K562 (cell line): ENCODE measurements around the gene MTA2. TPM values are rescaled to one million over a fixed set of nuclear protein-coding genes. Genes with fewer than 3 reads are reported as not detected.

Source experiments
- ATAC-seq: fragments of 200-7000 bp; cut with Tn5 transposase; 3 replicates; pipeline ENCODE4 v1.9.1; 2020; ENCODE audit warnings: moderate library complexity
- BruUV-seq: library from RNA; stranded (reverse); fragments of 400-500 nt; replicated peaks from 2 replicates; lab custom pipeline; 2021; lab: Mats Ljungman, UMichigan
- CTCF ChIA-PET: fragments of 300-600 bp; formaldehyde crosslinking; extraction: SDS; loops from one replicate; lab custom pipeline; 2021; ENCODE audit warnings: low intra/inter-chr PET ratio; lab: Yijun Ruan, JAX
- POLR2A ChIA-PET: fragments of 300-600, 350-650 bp; sonication (Branson Sonifier 250); formaldehyde crosslinking; extraction: SDS; loops from one replicate; lab custom pipeline; 2021; ENCODE audit warnings: antibody characterized with exemption, inconsistent platforms; lab: Yijun Ruan, JAX
- DNase-seq, 4 experiments: peaks; one replicate each; pipeline versions ENCODE4 v3.0.0 to v3.0.0-alpha.2; 2011 to 2018; ENCODE audit warnings: low spot score in 3 of 4, mixed read lengths in 3 of 4; ENCODE audit errors: extremely low read depth in 1 of 4
- FAIRE-seq: peaks from 2 replicates; lab custom pipeline; 2011; peaks lifted over from hg19 to GRCh38; lab: Jason Lieb, UNC
- H2AFZ ChIP-seq: 2 replicates; pipeline ENCODE4 v1.6.0; 2011; ENCODE audit warnings: low read depth, low read length, control low read depth, inconsistent platforms
- H3K27ac ChIP-seq: fragments of 200-600 bp; 3 replicates; pipeline ENCODE4 v1.8.0; 2011; ENCODE audit warnings: low read depth, mild to moderate bottlenecking, control low read depth, inconsistent platforms, low read length, moderate library complexity, mixed read lengths; ENCODE audit errors: extremely low read depth
- H3K27me3 ChIP-seq, 2 experiments: fragments of 300-600 bp in 1 of 2; 2 replicates in 1 of 2; 3 replicates in 1 of 2; pipeline versions ENCODE4 v1.6.0 to v1.8.0; 2011; ENCODE audit warnings: inconsistent platforms in 2 of 2, low read length in 2 of 2, mild to moderate bottlenecking in 1 of 2, mixed read lengths in 1 of 2, moderate library complexity in 1 of 2; ENCODE audit not compliant: control insufficient read depth in 2 of 2, insufficient read depth in 2 of 2
- H3K36me3 ChIP-seq: fragments of 300-600 bp; 3 replicates; pipeline ENCODE4 v1.8.0; 2011; ENCODE audit warnings: mild to moderate bottlenecking, low read length, inconsistent platforms; ENCODE audit not compliant: control insufficient read depth, insufficient read depth
- H3K4me1 ChIP-seq, 2 experiments: fragments of 200-600 bp in 1 of 2; replicated peaks in 1 of 2; 2 replicates in 1 of 2; 3 replicates in 1 of 2; pipeline versions ENCODE4 v1.5.1 to v1.8.0; 2011; ENCODE audit warnings: inconsistent platforms in 2 of 2, low read length in 2 of 2, mild to moderate bottlenecking in 1 of 2, mixed read lengths in 1 of 2, moderate library complexity in 1 of 2; ENCODE audit not compliant: control insufficient read depth in 2 of 2, insufficient read depth in 2 of 2
- H3K4me2 ChIP-seq: 2 replicates; pipeline ENCODE4 v1.6.1; 2011; ENCODE audit warnings: low read length, control low read depth, inconsistent platforms, mixed read lengths; ENCODE audit not compliant: insufficient read depth
- H3K4me3 ChIP-seq: fragments of 200-600 bp; sonication (generic), shearing (Covaris generic); 2 replicates; pipeline ENCODE4 v1.5.1; 2016; ENCODE audit warnings: control low read depth, inconsistent platforms
- H3K79me2 ChIP-seq: fragments of 200-600 bp; 3 replicates; pipeline ENCODE4 v1.8.0; 2011; ENCODE audit warnings: low read length, inconsistent platforms; ENCODE audit not compliant: control insufficient read depth, insufficient read depth
- H3K9ac ChIP-seq, 2 experiments: 2 replicates each; pipeline versions ENCODE4 v1.6.0 to v1.6.1; 2011; ENCODE audit warnings: low read depth in 2 of 2, low read length in 2 of 2, control low read depth in 1 of 2, inconsistent platforms in 1 of 2, mild to moderate bottlenecking in 1 of 2, mixed read lengths in 1 of 2; ENCODE audit not compliant: insufficient read depth in 1 of 2
- H3K9me1 ChIP-seq: one replicate; pipeline ENCODE4 v1.6.0; 2011; ENCODE audit warnings: inconsistent platforms, mild to moderate bottlenecking, low read length, moderate library complexity; ENCODE audit not compliant: control insufficient read depth, insufficient read depth
- H3K9me3 ChIP-seq: replicated peaks from 2 replicates; pipeline ENCODE4 v1.5.1; 2011; ENCODE audit warnings: low read depth, low read length, inconsistent platforms; ENCODE audit not compliant: control insufficient read depth, insufficient read depth
- H4K20me1 ChIP-seq: replicated peaks from 2 replicates; pipeline ENCODE4 v1.6.1; 2011; ENCODE audit warnings: low read length, inconsistent platforms, mixed read lengths; ENCODE audit not compliant: control insufficient read depth, insufficient read depth
- GMEB1 ChIP-seq: fragments of 250-450 bp; sonication (Bioruptor Pico); IDR thresholded peaks from 2 replicates; pipeline ENCODE4 v1.4.0; 2020; ENCODE audit warnings: mild to moderate bottlenecking
- MTF1 ChIP-seq: fragments of 250-450 bp; sonication (Bioruptor Pico); IDR thresholded peaks from 2 replicates; pipeline ENCODE4 v1.9.0; 2021; ENCODE audit warnings: moderate library complexity, mild to moderate bottlenecking, inconsistent platforms, borderline replicate concordance
- PHB ChIP-seq: fragments of 250-450 bp; sonication (Bioruptor Pico); IDR thresholded peaks from 2 replicates; pipeline ENCODE4 v1.5.0; 2021
- SMARCA5 ChIP-seq: fragments of 450-650 bp; IDR thresholded peaks from 2 replicates; pipeline ENCODE4 v1.6.1; 2016
- TCF15 ChIP-seq: fragments of 250-450 bp; sonication (Bioruptor Pico); IDR thresholded peaks from 2 replicates; pipeline ENCODE4 v1.8.0; 2022; ENCODE audit warnings: moderate library complexity, mild to moderate bottlenecking, inconsistent platforms
- ZMIZ1 ChIP-seq, 2 experiments: fragments of 150-350 bp in 1 of 2; IDR thresholded peaks; 2 replicates each; pipeline ENCODE4 v1.6.1; 2012 to 2016; ENCODE audit warnings: low read depth in 2 of 2, low read length in 2 of 2, mild to moderate bottlenecking in 1 of 2, moderate library complexity in 1 of 2
- ZNF217 ChIP-seq: sonication (generic); formaldehyde crosslinking; IDR thresholded peaks from 2 replicates; pipeline ENCODE4 v1.8.0; 2022; ENCODE audit warnings: mild to moderate bottlenecking, missing genetic modification reagents
- ZNF699 ChIP-seq: fragments of 250-450 bp; sonication (Bioruptor Pico); IDR thresholded peaks from 2 replicates; pipeline ENCODE4 v1.8.0; 2021; ENCODE audit warnings: mild to moderate bottlenecking, moderate library complexity; ENCODE audit not compliant: insufficient replicate concordance
- ZNF764 ChIP-seq: fragments of 250-450 bp; sonication (Bioruptor Pico); IDR thresholded peaks from 2 replicates; pipeline ENCODE4 v1.4.0; 2020; ENCODE audit warnings: low read depth, mild to moderate bottlenecking, moderate library complexity
- WGBS: fragments of 100-300 bp; shearing (Covaris generic); methylation state at CpG from one replicate; pipeline ENCODE4 v1.1.6; 2016; ENCODE audit warnings: low coverage, mixed read lengths; ENCODE audit not compliant: insufficient coverage; ENCODE audit errors: missing lambda C conversion rate; 5-methylcytosine and 5-hydroxymethylcytosine counted together
- in situ Hi-C: fragments of 300-500 bp; cut with MboI; formaldehyde crosslinking; loops from 4 replicates; pipeline ENCODE4 v1.15.0; 2018; ENCODE audit warnings: inconsistent platforms, mixed read lengths
- intact Hi-C: fragments of 100-400 bp; cut with micrococcal nuclease; formaldehyde crosslinking; loops from 2 replicates; pipeline ENCODE4 v1.14.2; 2022
- polyA plus RNA-seq, 8 experiments: library from polyadenylated mRNA; depleted of rRNA in 4 of 8; stranded (reverse) in 5 of 8; unstranded in 3 of 8; fragments of >200 nt; fragmentation: Nextera tagmentation in 2 of 8; fragmentation: Illumina TruSeq in 1 of 8; extraction: Ambion mirVana in 2 of 8; extraction: Trizol in 1 of 8; gene quantifications; 2 replicates each; pipeline versions ENCODE4 v1.2.1 to v1.2.3, GENCODE V29; 2011 to 2014; ENCODE audit warnings: inconsistent platforms in 1 of 8, missing spikeins in 1 of 8
- total RNA-seq, 7 experiments: library from RNA; depleted of rRNA in 6 of 7; stranded (reverse); fragments of >200 nt in 6 of 7; fragmentation: Illumina TruSeq in 2 of 7; extraction: Trizol in 2 of 7; gene quantifications; 2 replicates each; pipeline versions ENCODE4 v1.2.1 to v1.2.3, GENCODE V29; 2011 to 2021; ENCODE audit warnings: low replicate concordance in 1 of 7

MTA2 gene
- total and polyA plus RNA-seq, 9 of the 15 experiments (the other 6 are each of a cell fraction or from before 2014, with no cell fraction given) = 6.2 to 220 (median 172) TPM

GRCh38 chr11:62575837-62576236 lies 25.8 kb downstream of the MTA2 start:
- DNase-seq (no peak), FAIRE-seq (no peak), ATAC-seq (no peak)
- Histone ChIP-seq H3K79me2 (peaks cover 45% of the 10 kb centered on the region), H3K4me2 (no peak overlapping the region), H2AFZ (no peak overlapping the region), H3K9me1 (no peaks in the 10 kb centered on the region), H3K4me3 (no peak overlapping the region), H3K27ac (no peak overlapping the region; the same call in 2 of the 3 replicates), H3K9me3 (no peaks in the 10 kb centered on the region), H3K9ac (peak overlapping the region in 1 of 2 experiments; percentile 98; a peak in 2 of 4 replicates), H4K20me1 (peaks cover 3% of the 10 kb centered on the region; the same call in 1 of the 2 replicates), H3K4me1 (peaks cover 19 to 37% of the 10 kb centered on the region in 2 experiments; a peak in 4 of 5 replicates), H3K36me3 (peaks cover 76% of the 10 kb centered on the region), H3K27me3 (no peaks in the 10 kb centered on the region)
- no TSS peak for BruUV-seq
- ChIA-PET POLR2A (interaction anchor here (0.7 to 3.8 kb wide), 5 partner anchors 8 to 23 kb away, joined by 3 to 34 read pairs (median 13); partner anchors contain the start of gene TUT1), CTCF (no interaction called here)
- in situ Hi-C loops (no loop called here), intact Hi-C loops (no loop called here)
- 90% methylated on average over 12 of the region's 14 CpGs for whole genome bisulfite sequencing
- TF ChIP-seq ZMIZ1 (IDR thresholded peaks at IDR 0.05; ENCODE audit: low read depth in 2 of 2, low read length in 2 of 2) (no peak), SMARCA5 (no peak), ZNF764 (CRISPR knock-in tag) (no peak), ZNF699 (no peak), GMEB1 (CRISPR knock-in tag) (no peak), PHB (CRISPR knock-in tag) (no peak), TCF15 (CRISPR knock-in tag) (no peak), ZNF217 (CRISPR knock-in tag) (no peak), MTF1 (no peak)
